Astrocyte (in vitro differentiated cells and primary cell): ENCODE results near the gene UFSP1. TPM values are rescaled to one million over a fixed set of nuclear protein-coding genes. Genes with fewer than 3 reads are reported as not detected.

ENCODE experiments used
- DNase-seq: peaks from one replicate; pipeline ENCODE4 v3.0.0-alpha.2; 2010; ENCODE audit warnings: low read depth
- FAIRE-seq: peaks from 2 replicates; lab custom pipeline; 2011; peaks lifted over from hg19 to GRCh38; lab: Jason Lieb, UNC
- H2AFZ ChIP-seq: 2 replicates; pipeline ENCODE4 v1.6.0; 2012; ENCODE audit warnings: low read depth, low read length, inconsistent platforms
- H3K27ac ChIP-seq: 2 replicates; pipeline ENCODE4 v1.5.1; 2011; ENCODE audit warnings: low read depth, low read length, inconsistent platforms
- H3K27me3 ChIP-seq: 2 replicates; pipeline ENCODE4 v1.6.0; 2011; ENCODE audit warnings: low read length, inconsistent platforms; ENCODE audit not compliant: insufficient read depth
- H3K36me3 ChIP-seq: 2 replicates; pipeline ENCODE4 v1.5.1; 2011; ENCODE audit warnings: low read length, inconsistent platforms; ENCODE audit not compliant: insufficient read depth
- H3K4me1 ChIP-seq: 2 replicates; pipeline ENCODE4 v1.5.1; 2011; ENCODE audit warnings: low read length, inconsistent platforms; ENCODE audit not compliant: insufficient read depth
- H3K4me2 ChIP-seq: 2 replicates; pipeline ENCODE4 v1.6.0; 2012; ENCODE audit warnings: low read length, inconsistent platforms
- H3K4me3 ChIP-seq: 2 replicates; pipeline ENCODE4 v1.5.1; 2011; ENCODE audit warnings: low read depth, mild to moderate bottlenecking, low read length, inconsistent platforms; ENCODE audit not compliant: insufficient read depth
- H3K79me2 ChIP-seq: 2 replicates; pipeline ENCODE4 v1.6.0; 2012; ENCODE audit warnings: mild to moderate bottlenecking, low read length, inconsistent platforms; ENCODE audit not compliant: insufficient read depth
- H3K9ac ChIP-seq: 2 replicates; pipeline ENCODE4 v1.6.0; 2012; ENCODE audit warnings: mild to moderate bottlenecking, low read length, inconsistent platforms
- H3K9me3 ChIP-seq: 2 replicates; pipeline ENCODE4 v1.5.1; 2012; ENCODE audit warnings: low read depth, mild to moderate bottlenecking, low read length, inconsistent platforms; ENCODE audit not compliant: insufficient read depth
- H4K20me1 ChIP-seq: 2 replicates; pipeline ENCODE4 v1.6.0; 2012; ENCODE audit warnings: low read length, inconsistent platforms; ENCODE audit not compliant: insufficient read depth
- H3K27ac Mint-ChIP-seq: one replicate; pipeline ENCODE4 v1.8.0; 2021; ENCODE audit warnings: mild to moderate bottlenecking, mixed read lengths; ENCODE audit not compliant: unreplicated experiment
- H3K27me3 Mint-ChIP-seq: one replicate; pipeline ENCODE4 v1.8.0; 2021; ENCODE audit warnings: low read depth, mixed read lengths; ENCODE audit not compliant: unreplicated experiment
- H3K36me3 Mint-ChIP-seq: one replicate; pipeline ENCODE4 v1.8.0; 2021; ENCODE audit warnings: low read depth, mixed read lengths; ENCODE audit not compliant: unreplicated experiment
- H3K4me1 Mint-ChIP-seq: one replicate; pipeline ENCODE4 v1.8.0; 2021; ENCODE audit warnings: low read depth, mixed read lengths; ENCODE audit not compliant: unreplicated experiment
- H3K4me3 Mint-ChIP-seq: one replicate; pipeline ENCODE4 v1.8.0; 2021; ENCODE audit warnings: mild to moderate bottlenecking, moderate library complexity, mixed read lengths; ENCODE audit not compliant: unreplicated experiment
- H3K9me3 Mint-ChIP-seq: one replicate; pipeline ENCODE4 v1.8.0; 2021; ENCODE audit warnings: mild to moderate bottlenecking, mixed read lengths; ENCODE audit not compliant: unreplicated experiment
- CTCF ChIP-seq: IDR thresholded peaks from 2 replicates; pipeline ENCODE4 v1.5.1; 2011; ENCODE audit warnings: low read depth, mild to moderate bottlenecking, inconsistent platforms, low read length, moderate library complexity; ENCODE audit not compliant: insufficient read depth
- EZH2 ChIP-seq: IDR thresholded peaks from 2 replicates; pipeline ENCODE4 v1.6.1; 2012; ENCODE audit warnings: mild to moderate bottlenecking, low read length, inconsistent platforms; ENCODE audit not compliant: insufficient read depth
- total RNA-seq: library from RNA; stranded (reverse); gene quantifications from 2 replicates; pipeline ENCODE4 v1.2.1, GENCODE V29; 2021

UFSP1 gene
- total RNA-seq, 1 donor from 2014 or later = 2.7 TPM

GRCh38 chr7:100852048-100852872 is 37.3 kb downstream of the UFSP1 start, which contains the start of gene SLC12A9:
SLC12A9 (plus strand) TSS chr7:100852713; CDS start chr7:100854198, 1,485 bp downstream.
- no peaks in the 10 kb centered on the region for H3K9me3 ChIP-seq
- Mint-ChIP-seq H3K4me3 (peak within 1 kb of the TSS; percentile 90), H3K27me3 (no peaks in the 10 kb centered on the region), H3K27ac (peak within 1 kb of the TSS; percentile 77), H3K36me3 (no peaks in the 10 kb centered on the region), H3K4me1 (peaks cover 4% of the 10 kb centered on the region), H3K9me3 (no peaks in the 10 kb centered on the region)
- H3K36me3 ChIP-seq = no peaks in the 10 kb centered on the region
- peak within 1 kb of the TSS; percentile 100 for H3K4me2 ChIP-seq
- H3K27me3 ChIP-seq = no peaks in the 10 kb centered on the region
- DNase-seq = peak; percentile 71
- peaks cover 16% of the 10 kb centered on the region for H3K79me2 ChIP-seq
- no peak within 1 kb of the TSS for H3K27ac ChIP-seq
- H2AFZ ChIP-seq = peak within 1 kb of the TSS; percentile 92
- peak within 1 kb of the TSS; percentile 86 for H3K9ac ChIP-seq
- H3K4me1 ChIP-seq = peaks cover 11% of the 10 kb centered on the region
- peak; percentile 17 for FAIRE-seq
- peak within 1 kb of the TSS; percentile 73 for H3K4me3 ChIP-seq
- TF ChIP-seq EZH2 (no peak), CTCF (peak; percentile 76)
- H4K20me1 ChIP-seq = peaks cover 11% of the 10 kb centered on the region

DNA sequence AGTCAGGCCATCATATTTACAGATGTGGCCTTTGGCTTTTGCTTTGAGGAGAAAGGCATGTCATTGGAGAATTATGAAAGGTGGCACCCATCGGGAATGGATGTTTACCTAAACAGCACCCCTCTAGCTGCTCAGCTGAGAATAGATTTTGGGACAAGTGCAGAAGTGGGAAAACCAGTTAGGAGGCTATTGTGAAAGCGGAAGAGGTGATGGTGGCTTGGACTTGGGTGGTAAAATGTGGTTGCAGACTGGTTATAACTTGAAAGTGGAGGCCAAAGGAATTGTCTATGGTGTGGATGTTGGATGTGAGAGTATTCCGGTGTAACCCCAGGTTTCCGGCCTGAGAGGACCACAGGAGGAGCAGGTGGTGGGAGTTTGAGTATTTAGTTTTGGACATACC is 42.2 kb downstream of the UFSP1 start:
- Histone ChIP-seq H3K4me3 (no peak overlapping the region), H3K9me3 (no peaks in the 10 kb centered on the region), H3K79me2 (no peaks in the 10 kb centered on the region), H3K27ac (no peak overlapping the region), H3K4me1 (peaks cover 6% of the 10 kb centered on the region), H2AFZ (no peak overlapping the region), H3K9ac (no peak overlapping the region), H3K27me3 (no peaks in the 10 kb centered on the region), H3K36me3 (no peaks in the 10 kb centered on the region), H4K20me1 (no peaks in the 10 kb centered on the region), H3K4me2 (no peak overlapping the region)
- Mint-ChIP-seq H3K9me3 (no peaks in the 10 kb centered on the region), H3K27ac (no peak overlapping the region), H3K4me3 (peak overlapping the region; percentile 45), H3K4me1 (no peaks in the 10 kb centered on the region), H3K36me3 (no peaks in the 10 kb centered on the region), H3K27me3 (no peaks in the 10 kb centered on the region)
- no peak for TF ChIP-seq EZH2
- no peak for TF ChIP-seq CTCF
- FAIRE-seq (no peak), DNase-seq (no peak)
